ENCODE measurements around the gene GALNT11.

GALNT11 gene

DNA sequence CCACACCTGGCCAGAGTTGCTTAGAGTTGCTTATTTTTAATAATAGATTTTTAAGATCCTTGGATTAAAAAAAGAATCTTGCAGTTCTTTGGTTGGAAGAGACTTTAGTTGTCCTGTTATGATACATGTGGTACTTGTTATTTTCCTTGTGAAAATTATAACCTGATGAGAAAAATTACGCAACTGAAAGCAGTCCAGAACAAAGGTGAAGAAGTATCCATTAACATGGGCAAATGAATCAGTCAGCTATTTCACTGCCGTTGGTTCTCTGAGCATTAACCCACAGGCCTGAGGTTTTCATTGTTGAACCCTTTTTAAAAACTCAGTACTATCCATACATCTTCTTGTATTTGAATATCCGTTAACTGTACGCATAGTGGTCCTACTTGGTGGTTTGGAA is 68.2 kb downstream of the GALNT11 start:
- no peak for DNase-seq (ENCODE audit: low read depth)
- TF ChIP-seq, protein P1, sequence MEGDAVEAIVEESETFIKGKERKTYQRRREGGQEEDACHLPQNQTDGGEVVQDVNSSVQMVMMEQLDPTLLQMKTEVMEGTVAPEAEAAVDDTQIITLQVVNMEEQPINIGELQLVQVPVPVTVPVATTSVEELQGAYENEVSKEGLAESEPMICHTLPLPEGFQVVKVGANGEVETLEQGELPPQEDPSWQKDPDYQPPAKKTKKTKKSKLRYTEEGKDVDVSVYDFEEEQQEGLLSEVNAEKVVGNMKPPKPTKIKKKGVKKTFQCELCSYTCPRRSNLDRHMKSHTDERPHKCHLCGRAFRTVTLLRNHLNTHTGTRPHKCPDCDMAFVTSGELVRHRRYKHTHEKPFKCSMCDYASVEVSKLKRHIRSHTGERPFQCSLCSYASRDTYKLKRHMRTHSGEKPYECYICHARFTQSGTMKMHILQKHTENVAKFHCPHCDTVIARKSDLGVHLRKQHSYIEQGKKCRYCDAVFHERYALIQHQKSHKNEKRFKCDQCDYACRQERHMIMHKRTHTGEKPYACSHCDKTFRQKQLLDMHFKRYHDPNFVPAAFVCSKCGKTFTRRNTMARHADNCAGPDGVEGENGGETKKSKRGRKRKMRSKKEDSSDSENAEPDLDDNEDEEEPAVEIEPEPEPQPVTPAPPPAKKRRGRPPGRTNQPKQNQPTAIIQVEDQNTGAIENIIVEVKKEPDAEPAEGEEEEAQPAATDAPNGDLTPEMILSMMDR (IDR thresholded peaks at IDR 0.05; ENCODE audit: low read depth, low read length, missing control alignments), result no peak
- H3K4me3 ChIP-seq (ENCODE audit: low read depth, low read length), result no peak overlapping the region

DNA sequence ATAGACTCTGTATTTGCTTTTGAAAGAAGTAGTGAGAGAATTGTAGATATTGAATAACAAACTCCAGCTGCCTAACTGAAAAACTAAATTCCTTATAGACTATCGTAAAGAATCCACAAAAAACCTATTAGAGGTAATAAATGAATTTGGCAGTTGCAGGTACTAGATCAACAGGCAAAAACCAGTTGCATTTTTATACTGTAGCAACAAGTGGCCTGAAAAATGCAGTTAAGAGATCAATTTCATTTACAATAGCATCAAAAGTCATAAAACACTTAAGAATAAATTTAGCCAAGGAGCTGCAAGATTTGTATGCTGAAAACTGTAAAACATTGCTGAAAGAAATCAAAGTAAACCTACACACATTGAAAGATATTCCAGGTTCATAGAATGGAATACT is 70.3 kb downstream of the GALNT11 start:
- TF ChIP-seq, protein P1 (IDR thresholded peaks at IDR 0.05; ENCODE audit: low read depth, low read length, missing control alignments), result no peak
- H3K4me3 ChIP-seq (ENCODE audit: low read depth, low read length), result no peak overlapping the region
- no peak for DNase-seq (ENCODE audit: low read depth)

DNA sequence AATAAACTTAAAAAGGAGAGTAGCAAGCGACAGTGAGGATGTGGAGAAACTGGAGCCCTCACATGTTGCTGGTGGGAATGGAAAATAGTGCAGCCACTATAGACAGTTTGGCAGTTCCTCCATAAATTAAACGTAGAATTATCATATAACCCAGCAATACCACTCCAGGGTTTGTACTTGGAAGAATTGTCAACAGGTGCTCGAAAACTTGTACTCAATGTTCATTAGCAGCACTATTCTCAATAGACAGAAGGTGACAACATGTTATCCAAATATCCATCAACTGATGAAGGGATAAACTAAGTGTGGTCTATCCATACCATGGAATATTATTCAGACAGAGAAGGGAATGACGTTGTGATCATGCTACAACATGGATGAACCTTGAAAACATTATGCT is 71.9 kb downstream of the GALNT11 start:
- no peak for DNase-seq (ENCODE audit: low read depth)

DNA sequence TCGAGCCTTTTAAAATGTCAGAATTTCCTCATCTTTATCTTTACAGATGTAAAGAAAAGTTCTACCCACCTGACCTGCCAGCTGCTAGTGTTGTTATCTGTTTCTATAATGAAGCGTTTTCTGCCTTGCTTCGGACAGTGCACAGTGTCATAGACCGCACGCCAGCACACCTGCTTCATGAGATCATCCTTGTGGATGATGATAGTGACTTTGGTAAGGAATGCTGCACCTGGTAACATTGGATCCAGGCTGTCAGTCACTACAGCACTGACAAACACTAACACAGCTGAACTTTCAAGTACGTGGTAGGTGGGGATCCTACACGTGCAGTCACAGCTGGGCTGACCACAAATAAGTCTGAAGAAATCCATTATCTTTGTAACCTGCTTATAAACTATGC is 77.6 kb downstream of the GALNT11 start:
- TF ChIP-seq, protein P1 (IDR thresholded peaks at IDR 0.05; ENCODE audit: low read depth, low read length, missing control alignments), result no peak

More for the DNA sequence above, 71.9 kb downstream of the GALNT11 start:
- TF ChIP-seq, protein P1 (IDR thresholded peaks at IDR 0.05; ENCODE audit: low read depth, low read length, missing control alignments), result no peak
- H3K4me3 ChIP-seq (ENCODE audit: low read depth, low read length), result no peak overlapping the region

DNA sequence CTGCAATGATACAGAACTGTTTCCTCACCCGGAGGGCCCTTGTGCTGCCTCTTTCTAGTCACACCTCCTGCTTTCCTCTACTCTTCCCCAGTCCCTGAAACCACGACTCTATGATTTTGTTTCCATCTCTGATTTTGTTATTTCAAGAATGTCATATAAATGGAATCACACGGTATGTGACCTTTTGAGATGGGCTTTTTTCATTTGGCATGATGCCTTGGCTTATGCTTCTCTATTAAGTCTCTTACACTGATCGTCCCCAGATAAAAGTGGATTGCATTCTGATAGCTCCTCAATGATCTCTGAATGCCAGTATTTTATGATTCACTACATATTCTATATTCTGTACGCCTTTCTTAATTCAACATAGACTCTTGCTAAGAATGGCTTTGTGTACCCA is 78.2 kb downstream of the GALNT11 start:
- DNase-seq (ENCODE audit: low read depth), result no peak
- TF ChIP-seq, protein P1 (IDR thresholded peaks at IDR 0.05; ENCODE audit: low read depth, low read length, missing control alignments), result no peak
- H3K4me3 ChIP-seq (ENCODE audit: low read depth, low read length), result no peak overlapping the region

More for the DNA sequence above, 77.6 kb downstream of the GALNT11 start:
- no peak overlapping the region for H3K4me3 ChIP-seq (ENCODE audit: low read depth, low read length)
- no peak for DNase-seq (ENCODE audit: low read depth)

DNA sequence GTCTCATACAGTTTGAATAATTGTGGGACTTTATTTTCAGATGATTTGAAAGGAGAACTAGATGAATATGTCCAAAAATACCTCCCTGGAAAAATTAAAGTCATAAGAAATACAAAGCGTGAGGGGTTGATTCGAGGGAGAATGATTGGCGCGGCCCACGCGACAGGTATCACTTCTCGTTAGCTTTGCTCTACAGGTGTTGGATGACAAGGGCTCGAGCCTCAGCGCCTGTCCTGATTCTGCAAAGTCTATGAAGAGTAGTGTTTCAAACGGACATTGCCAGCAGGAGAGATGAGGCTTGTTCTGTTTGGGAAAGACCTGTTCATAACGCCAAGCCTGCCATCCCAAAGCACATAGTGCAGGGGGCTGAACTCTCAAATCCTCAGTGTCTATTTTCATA is 79.7 kb downstream of the GALNT11 start:
- DNase-seq (ENCODE audit: low read depth), result no peak
- TF ChIP-seq, protein P1 (IDR thresholded peaks at IDR 0.05; ENCODE audit: low read depth, low read length, missing control alignments), result no peak
- no peak overlapping the region for H3K4me3 ChIP-seq (ENCODE audit: low read depth, low read length)

DNA sequence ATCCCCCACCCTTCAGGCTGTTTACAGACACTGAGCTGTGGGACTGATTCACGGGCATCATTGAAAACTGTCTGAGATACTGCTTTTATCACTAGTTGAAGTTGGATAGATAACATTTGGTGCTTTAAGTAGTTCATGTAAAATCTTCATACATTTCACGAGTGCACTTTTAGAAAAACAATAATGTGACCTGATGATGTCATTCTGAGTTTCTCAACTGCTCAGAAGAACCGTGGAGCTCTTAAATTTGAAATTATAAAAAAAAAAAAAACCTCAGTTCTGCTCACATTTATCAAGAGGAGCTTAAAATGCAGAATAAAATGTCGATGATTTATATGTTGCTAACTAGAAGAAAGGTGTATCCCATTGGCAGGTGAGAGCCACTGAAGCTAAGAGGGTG is 81.5 kb downstream of the GALNT11 start:
- DNase-seq (ENCODE audit: low read depth), result no peak
- TF ChIP-seq, protein P1 (IDR thresholded peaks at IDR 0.05; ENCODE audit: low read depth, low read length, missing control alignments), result no peak
- H3K4me3 ChIP-seq (ENCODE audit: low read depth, low read length), result no peak overlapping the region

All from GM12864 (cell line).